Activated CD8-positive, alpha-beta memory T cell treated with anti-CD3 and anti-CD28 coated beads, Interleukin-2, amount 50 U/mL, for 24 hours (primary cell): ENCODE data around the gene GRID1.

Experiments
- DNase-seq: peaks from one replicate; pipeline ENCODE4 v3.0.0-alpha.2; 2020; ENCODE audit errors: extremely low read depth

Gene GRID1

GRCh38 chr10:86168256-86168655, 198.3 kb downstream of the GRID1 start:
- DNase-seq, result no peak

DNA sequence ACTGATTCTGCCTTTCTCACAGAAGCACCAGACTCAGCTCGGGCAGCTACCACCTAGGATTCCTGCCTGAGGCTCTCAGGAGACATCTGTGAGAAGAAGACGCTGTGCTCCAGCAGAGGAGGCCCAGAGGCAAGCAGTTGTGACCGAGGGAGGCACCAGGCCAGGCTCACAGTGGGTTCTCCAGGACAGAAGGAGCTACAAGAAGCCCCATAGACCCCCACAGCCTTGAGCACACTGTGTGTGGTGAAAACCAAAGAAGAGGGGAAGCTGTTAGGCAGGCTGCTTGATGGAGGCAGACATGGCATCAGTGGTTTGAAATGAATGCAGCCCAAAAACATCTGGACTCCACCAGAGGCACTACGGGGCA, 198.8 kb downstream of the GRID1 start:
- no peak for DNase-seq

DNA sequence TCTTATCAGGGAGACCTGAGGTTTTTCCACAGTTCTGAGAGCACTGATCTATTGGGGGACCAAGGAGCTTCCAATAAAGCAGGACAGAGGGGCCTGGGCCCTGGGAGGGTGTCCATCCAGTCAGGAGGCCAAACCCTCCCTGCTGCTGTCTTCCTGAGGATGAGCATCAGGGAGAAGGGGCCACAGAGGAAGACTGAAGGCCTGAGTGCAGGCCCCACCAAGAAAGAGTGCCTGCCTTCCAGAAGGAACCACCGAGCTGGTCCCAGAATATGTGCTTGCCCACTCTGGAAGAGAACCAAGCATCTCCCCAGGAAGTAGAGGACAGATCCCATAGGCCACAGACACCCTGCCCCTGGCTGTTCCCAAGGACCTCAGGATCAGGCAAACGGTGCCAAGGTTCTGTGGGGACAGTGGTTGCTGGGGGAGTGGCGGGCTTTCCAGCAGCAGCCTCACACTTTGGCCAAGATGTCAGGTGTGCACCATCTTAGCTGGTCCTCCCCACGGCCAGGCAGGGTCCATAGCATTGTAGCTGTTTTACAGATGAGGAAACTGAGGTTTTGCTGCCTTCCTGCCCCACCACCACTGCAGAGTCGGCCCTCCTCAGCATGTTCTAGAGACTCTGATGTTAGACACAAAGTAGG, 199.4 kb downstream of the GRID1 start:
- no peak for DNase-seq

- no peak for DNase-seq
Measured at GRCh38 chr10:86165666-86166065, 200.9 kb downstream of the GRID1 start.

- DNase-seq, result no peak
Measured at GRCh38 chr10:86164960-86165630, 201.5 kb downstream of the GRID1 start.

DNA sequence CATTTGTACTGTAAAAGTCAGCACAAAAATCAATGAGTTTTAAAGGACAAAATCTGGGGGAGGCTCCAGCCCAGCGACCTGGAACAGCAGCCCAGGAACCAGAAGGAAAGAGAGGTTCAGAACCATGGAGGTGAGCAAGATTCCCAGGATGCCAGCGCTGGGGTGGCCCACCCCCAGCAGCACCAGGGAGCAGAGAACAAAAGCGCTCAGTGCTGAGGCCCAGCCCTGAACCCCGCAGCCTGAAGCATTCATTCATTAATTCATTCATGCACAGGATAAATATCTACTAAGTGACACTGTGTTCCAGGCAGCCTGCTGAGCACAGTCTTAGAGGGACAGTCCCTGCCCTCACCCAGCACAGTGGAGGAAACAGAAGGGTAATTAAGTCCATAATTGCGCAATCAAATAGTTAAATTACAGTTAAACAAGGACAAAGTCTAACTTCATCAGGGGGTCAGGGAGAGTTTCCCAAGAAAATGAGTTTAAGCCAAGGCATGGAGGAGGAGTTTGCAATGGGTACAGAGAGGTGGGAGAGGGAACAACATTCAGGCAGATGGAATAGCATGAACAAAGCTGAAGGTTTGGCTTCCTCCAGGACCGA, 202.3 kb downstream of the GRID1 start:
- no peak for DNase-seq

- no peak for DNase-seq
Measured at GRCh38 chr10:86163522-86164173, 202.9 kb downstream of the GRID1 start.

GRCh38 chr10:86162696-86163400, 203.7 kb downstream of the GRID1 start:
- DNase-seq, result no peak

DNA sequence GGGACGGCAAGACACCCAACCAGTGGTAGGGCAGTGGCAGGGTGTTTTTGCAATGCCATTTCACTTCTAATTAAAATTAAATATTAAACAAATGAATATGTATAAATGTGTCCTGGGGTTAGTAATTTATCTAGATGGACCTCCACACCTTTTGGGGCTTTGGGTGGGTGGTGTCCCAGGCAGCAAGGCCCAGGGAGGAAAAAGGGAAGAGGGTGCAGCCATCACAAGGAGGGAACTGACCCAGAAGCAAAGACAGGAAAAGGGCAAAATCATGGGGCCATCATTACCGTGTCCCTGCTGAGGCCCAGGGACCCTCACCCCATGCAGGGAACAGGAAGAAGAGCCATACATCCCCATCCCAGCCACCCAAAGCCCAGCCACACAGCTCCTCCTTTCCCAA, 204.6 kb downstream of the GRID1 start:
- no peak for DNase-seq

DNA sequence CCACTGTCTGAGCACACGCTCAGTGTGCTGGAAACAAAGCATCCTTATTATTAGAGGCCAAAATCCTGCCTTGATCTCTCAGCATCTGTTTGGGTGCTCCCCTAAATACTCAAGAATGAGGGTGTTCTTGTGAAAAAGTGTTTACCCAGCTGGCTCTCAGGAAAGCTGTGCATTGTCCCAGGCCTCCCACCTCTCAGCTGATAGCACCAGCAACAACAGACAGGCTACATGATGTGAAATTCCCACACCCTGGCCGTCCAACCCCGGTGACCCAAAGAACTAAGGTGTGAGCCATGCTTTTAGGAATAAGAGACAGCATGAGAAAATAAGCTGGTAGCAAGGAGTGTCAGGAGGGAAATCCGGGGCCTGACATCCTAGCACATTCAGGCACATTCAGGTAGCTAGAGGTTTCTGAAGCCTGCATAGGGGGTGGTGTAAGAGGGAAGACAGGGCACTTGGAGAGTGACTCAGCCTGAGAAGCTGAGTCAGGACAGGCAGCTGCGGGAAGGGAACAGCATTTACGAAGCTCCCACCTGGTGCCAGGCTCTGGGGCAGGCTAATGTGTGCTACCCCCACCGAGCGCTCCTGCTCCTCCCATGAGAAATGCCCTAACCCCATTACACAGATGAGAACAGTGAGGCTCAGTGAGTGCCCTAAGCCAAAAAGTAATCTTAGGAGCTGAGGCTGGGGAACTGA, 205.6 kb downstream of the GRID1 start:
- no peak for DNase-seq

DNA sequence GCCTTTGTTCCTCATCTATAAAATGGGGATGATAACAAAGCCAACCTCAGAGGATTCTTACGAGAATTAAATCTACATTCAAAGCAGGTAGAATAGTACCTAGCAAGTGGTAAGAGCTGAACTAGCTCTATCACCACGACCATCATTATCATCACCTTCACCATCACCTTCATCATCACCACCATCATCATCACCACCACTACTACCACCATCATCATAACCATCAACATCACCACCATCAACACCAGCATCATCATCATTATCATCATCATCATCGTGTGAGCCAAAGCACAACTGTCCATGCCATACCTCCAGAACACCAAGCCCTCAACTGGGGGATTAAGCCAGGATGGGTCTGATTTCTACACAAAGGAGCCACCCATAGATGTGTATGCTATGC, 206.8 kb downstream of the GRID1 start:
- DNase-seq, result no peak

DNA sequence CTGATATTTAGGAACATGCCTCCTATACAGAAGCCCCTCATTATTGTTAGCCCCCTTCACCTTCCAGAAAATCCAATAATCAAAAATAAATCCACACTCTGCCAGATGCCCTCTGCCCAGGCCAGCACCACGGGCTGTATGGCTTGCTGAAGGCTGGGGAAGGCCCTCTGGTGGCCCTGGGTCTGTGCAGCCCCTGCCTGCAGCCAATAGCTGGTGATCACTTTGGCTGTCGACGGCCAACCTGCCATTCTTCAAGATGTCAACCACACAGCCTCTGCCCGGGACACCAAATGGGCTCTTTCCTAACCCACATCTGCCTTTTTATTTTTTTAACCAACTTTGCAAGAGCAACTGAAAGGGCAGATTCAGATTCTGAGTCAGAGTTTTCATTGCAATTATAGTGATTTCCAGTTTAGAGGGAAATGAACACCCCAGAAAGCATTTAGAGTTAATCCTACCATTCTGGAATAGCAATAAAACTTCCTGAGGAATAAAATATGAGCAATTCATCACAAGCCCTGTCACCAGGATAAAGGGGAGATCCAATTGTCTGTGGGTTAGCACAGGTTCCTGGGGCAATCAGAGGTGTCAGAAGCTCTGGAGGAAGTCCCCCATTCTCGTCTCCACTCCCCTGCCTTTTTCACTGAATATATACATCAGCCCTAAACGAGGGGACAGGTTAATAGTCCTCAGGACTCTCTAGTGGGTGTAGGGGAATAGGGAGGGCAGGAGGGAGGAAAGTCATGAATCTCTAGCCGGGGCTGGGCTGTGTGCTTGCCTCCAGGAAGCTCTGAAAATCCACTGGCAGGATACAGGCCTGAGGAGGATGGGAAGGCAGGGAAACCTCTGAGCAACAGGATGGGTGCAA, 211.3 kb downstream of the GRID1 start:
- no peak for DNase-seq

DNA sequence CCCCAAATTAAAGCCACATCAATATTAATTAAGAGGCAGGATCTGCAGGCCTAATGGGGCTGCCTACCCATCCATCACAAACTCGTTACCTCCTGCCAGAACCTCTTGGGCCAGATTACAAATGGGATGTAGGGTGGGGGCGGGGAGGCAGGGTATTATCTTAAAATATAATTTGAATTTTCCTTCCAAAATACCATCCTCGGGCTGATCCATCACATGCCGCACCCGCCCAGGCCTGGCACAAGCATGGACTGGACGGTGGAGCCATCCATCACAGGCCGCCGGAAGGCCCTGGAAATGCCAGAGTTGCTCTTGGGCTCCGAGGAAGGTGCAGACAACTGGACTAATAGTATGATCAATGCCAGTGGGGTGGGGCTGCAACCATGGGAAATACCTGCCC, 212.8 kb downstream of the GRID1 start:
- no peak for DNase-seq

- no peak for DNase-seq
Measured at GRCh38 chr10:86152911-86153310, 213.7 kb downstream of the GRID1 start.

- DNase-seq, result no peak
Measured at GRCh38 chr10:86152354-86152753, 214.2 kb downstream of the GRID1 start.

DNA sequence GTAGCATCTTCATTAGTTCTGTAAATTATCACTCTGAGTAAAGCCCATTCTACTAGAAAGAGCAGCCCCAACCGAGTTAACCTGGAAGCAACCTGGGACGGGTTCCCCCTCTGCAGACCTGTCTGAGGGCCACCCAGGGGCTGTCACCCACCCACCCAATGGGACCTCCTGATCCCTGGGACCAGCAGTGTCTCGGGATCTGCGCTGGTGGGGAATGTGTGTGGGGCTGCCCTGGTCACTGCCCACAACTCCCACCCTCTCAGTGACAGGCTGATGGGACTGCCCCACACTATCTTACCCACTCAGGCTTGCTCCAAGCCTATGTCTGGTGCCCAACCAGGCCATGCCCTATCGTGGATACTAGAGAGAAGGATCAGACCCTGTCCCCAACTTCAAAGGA, 215.0 kb downstream of the GRID1 start:
- DNase-seq, result no peak

GRCh38 chr10:86149257-86149656, 217.3 kb downstream of the GRID1 start:
- DNase-seq, result no peak

DNA sequence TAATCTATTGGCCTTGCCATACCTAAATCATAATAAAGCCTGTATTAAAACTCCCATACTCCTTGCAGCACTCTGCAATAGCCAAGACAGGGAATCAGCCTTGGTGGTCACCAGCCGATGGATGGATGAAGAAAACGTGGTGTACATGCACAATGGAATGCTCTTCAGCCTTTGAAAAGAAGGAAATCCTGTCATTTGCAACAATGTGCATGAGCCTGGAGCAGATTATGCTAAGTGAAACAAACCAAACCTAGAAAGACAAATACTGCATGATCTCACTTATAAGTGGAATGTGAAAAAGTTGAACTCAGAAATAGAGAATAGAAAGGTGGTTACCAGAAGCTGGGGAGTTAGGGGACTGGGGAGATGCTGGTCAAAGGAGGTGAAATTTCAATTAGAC, 218.5 kb downstream of the GRID1 start:
- no peak for DNase-seq

GRCh38 chr10:86144301-86144700, 222.3 kb downstream of the GRID1 start:
- DNase-seq, result no peak

DNA sequence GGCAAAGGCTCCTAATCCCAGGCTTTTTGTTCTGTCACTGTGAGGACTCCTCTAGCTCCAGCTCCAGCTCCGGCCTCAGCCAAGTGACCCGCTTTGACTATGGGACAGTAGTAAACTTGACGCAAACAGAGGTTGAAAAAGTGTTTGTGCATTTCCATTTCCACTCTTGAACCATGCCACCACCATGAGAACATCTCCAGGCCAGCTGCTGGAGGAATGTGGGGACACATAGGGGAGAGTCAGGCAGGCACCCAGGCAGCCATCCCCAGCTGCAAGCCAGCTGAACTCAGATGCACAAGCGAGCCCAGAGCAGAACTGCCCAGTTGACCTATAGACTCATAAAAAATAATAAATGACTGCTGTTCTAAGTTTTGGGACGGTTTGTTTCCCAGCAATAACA, 224.7 kb downstream of the GRID1 start:
- no peak for DNase-seq
